Measurements from ENCODE around the gene ERVK3-1. TPM values are rescaled to one million over a fixed set of nuclear protein-coding genes. Genes with fewer than 3 reads are reported as not detected.

The ERVK3-1 gene
- total RNA-seq, 2 donors from 2014 or later = 39.6 to 54.2 TPM

GRCh38 chr19:58355908-58356765, 51.0 kb downstream of the ERVK3-1 start:
- no peak overlapping the region for H3K27ac ChIP-seq
- H3K9me3 ChIP-seq = no peaks in the 10 kb centered on the region
- H3K4me1 ChIP-seq = no peaks in the 10 kb centered on the region
- no peaks in the 10 kb centered on the region for H3K27me3 ChIP-seq
- no peak for DNase-seq
- no peaks in the 10 kb centered on the region for H3K36me3 ChIP-seq (replicated peaks in 1 of 2; ENCODE audit: insufficient read depth in 1 of 2, low read depth in 2 of 2)
- TF ChIP-seq POLR2A (IDR thresholded peaks at IDR 0.05) = no peak
- TF ChIP-seq, protein P1, sequence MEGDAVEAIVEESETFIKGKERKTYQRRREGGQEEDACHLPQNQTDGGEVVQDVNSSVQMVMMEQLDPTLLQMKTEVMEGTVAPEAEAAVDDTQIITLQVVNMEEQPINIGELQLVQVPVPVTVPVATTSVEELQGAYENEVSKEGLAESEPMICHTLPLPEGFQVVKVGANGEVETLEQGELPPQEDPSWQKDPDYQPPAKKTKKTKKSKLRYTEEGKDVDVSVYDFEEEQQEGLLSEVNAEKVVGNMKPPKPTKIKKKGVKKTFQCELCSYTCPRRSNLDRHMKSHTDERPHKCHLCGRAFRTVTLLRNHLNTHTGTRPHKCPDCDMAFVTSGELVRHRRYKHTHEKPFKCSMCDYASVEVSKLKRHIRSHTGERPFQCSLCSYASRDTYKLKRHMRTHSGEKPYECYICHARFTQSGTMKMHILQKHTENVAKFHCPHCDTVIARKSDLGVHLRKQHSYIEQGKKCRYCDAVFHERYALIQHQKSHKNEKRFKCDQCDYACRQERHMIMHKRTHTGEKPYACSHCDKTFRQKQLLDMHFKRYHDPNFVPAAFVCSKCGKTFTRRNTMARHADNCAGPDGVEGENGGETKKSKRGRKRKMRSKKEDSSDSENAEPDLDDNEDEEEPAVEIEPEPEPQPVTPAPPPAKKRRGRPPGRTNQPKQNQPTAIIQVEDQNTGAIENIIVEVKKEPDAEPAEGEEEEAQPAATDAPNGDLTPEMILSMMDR (IDR thresholded peaks at IDR 0.05) = no peak
- WGBS, 2 donors = 56 to 60% methylated on average over 1 to 92 of the region's 94 CpGs
- ATAC-seq = no peak
- intact Hi-C loops (cut with DNase I) = no loop called here
- H3K4me3 ChIP-seq = no peak overlapping the region

DNA sequence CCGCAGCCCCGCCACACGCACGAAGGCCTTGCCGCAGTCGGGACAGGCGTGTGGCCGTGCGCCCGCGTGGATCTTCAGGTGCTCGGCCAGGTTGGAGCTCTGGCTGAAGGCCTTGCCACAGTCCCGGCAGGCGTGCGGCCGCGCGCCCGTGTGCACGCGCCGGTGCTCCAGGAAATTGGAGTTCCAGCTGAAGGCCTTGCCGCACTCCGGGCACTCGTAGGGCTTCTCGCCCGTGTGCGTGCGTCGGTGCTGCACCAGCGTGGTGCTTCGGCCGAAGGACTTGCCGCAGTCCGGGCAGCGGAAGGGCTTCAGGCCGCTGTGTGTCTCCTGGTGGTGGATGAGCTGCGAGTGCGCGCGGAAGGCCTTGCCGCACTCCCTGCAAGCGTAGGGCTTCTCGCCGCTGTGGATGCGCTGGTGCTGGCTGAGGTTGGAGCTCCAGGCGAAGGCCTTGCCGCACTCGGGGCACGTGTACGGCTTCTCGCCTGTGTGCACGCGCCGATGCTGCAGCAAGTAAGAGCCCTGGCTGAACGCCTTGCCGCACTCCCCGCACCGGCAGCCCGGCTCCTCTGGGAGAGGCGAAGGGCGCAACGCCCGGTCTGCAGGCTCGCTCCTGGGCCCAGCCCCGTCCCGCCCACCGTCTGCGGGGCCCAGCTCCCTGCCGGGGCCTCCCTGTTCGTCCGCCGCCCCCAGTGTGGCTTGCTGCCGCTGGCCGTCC, 51.7 kb downstream of the ERVK3-1 start:
- no peaks in the 10 kb centered on the region for H3K27me3 ChIP-seq
- DNase-seq = no peak
- H3K36me3 ChIP-seq (replicated peaks in 1 of 2; ENCODE audit: insufficient read depth in 1 of 2, low read depth in 2 of 2) = no peaks in the 10 kb centered on the region

DNA sequence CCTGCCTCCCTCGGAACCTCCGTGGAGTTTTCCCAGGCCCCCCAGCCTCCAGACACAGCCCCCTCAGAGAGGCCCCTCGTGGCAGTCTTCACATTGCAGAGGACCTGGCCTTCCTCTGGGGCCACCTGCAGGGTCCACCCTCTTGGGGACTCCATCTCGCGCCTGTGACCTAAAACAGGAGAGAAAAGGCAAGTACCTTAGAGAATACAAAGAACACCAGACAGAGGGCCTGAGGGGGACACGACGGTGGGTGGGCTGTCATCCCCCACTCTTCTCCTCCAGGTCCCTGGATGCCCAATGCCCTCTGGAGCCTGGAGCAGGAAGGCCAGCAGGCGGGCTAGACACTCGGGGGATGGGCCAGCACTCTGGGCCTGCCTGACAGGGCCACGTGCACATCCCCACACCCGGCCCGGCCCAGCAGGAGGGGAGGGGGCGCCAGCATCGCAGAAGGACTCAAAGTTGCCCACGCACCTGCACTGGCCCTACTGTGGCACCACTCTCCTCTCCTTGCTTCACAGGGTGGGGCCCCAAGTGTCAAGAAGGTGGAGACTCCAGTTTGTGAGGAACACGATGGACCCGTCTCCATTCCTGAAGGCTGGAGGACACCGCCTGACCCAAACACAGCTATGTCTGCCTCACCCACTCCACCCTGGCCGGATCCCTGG, 52.4 kb downstream of the ERVK3-1 start:
- intact Hi-C loops (cut with DNase I) = no loop called here
- Histone ChIP-seq H3K4me1 (peaks cover 7% of the 10 kb centered on the region), H3K9me3 (no peaks in the 10 kb centered on the region), H3K4me3 (no peak overlapping the region), H3K27ac (no peak overlapping the region), H3K36me3 (replicated peaks in 1 of 2; ENCODE audit: insufficient read depth in 1 of 2, low read depth in 2 of 2) (no peaks in the 10 kb centered on the region), H3K27me3 (no peaks in the 10 kb centered on the region)
- DNase-seq (no peak), ATAC-seq (no peak)
- WGBS, 2 donors = 58 to 73% methylated on average over 5 to 16 of the region's 19 CpGs
- TF ChIP-seq, protein P1 (IDR thresholded peaks at IDR 0.05) = no peak
- no peak for TF ChIP-seq POLR2A (IDR thresholded peaks at IDR 0.05)

More for the DNA sequence above, 51.7 kb downstream of the ERVK3-1 start:
- TF ChIP-seq, protein P1 (IDR thresholded peaks at IDR 0.05) = no peak
- no peak for TF ChIP-seq POLR2A (IDR thresholded peaks at IDR 0.05)
- peaks cover 6% of the 10 kb centered on the region for H3K4me1 ChIP-seq
- no peak overlapping the region for H3K27ac ChIP-seq
- no peak for ATAC-seq
- 62 to 87% methylated on average over 3 to 75 of the region's 75 CpGs for WGBS, 2 donors
- no peaks in the 10 kb centered on the region for H3K9me3 ChIP-seq
- no peak overlapping the region for H3K4me3 ChIP-seq
- intact Hi-C loops (cut with DNase I) = no loop called here

DNA sequence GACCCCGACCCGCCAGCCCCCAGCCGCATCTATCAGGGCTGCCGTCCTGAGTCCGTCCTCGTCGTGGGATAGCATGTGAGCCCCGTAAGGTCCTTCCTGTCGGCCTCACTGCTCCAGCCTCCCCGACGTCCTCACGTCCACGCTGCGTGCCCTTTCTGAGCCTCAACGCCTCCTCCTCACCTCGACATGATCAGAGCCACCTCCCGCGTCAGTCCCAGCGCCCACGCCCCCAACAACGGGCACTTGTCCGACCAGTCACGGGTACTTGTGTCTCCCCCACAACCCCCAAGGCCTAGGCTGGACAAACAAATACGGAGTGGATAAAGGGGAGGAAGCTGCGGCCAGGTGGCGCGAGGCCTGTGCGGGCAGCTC, 56.7 kb downstream of the ERVK3-1 start:
- DNase-seq (peak in 3 of 4 donors; percentile 51 to 61 (median 55)), ATAC-seq (peak; percentile 3)
- Histone ChIP-seq H3K27me3 (no peaks in the 10 kb centered on the region), H3K4me1 (peaks cover 7% of the 10 kb centered on the region), H3K36me3 (replicated peaks in 1 of 2; ENCODE audit: insufficient read depth in 1 of 2, low read depth in 2 of 2) (no peaks in the 10 kb centered on the region), H3K4me3 (peak overlapping the region; percentile 58 to 62), H3K9me3 (no peaks in the 10 kb centered on the region), H3K27ac (peak overlapping the region; percentile 83 to 95 (median 90))
- WGBS, 2 donors = 1 to 2% methylated on average over 7 to 28 of the region's 28 CpGs
- TF ChIP-seq POLR2A (IDR thresholded peaks at IDR 0.05) = no peak
- TF ChIP-seq, protein P1 (IDR thresholded peaks at IDR 0.05) = no peak
- intact Hi-C loops (cut with DNase I) = no loop called here
